Cardiac ventricle fibroblast (primary cell): ENCODE results near the gene ZNF366. TPM values are rescaled to one million over a fixed set of nuclear protein-coding genes. Genes with fewer than 3 reads are reported as not detected.

Source experiments
- total RNA-seq: library from RNA; depleted of rRNA; stranded (reverse); fragments of >200 nt; gene quantifications from 2 replicates; pipeline ENCODE4 v1.2.3, GENCODE V29; 2015

Gene ZNF366
- 0.44 and 0.88 TPM in 2 replicates for total RNA-seq

GRCh38 chr5:72507231-72507906, at the start of gene ZNF366:
ZNF366 (minus strand) TSS chr5:72507410; CDS start chr5:72461496, 45,914 bp downstream.

Other genes starting within 250 kb of the ZNF366 start
- gene MRPS27, start 187.2 kb downstream of the ZNF366 start, total RNA-seq: 60.2 and 62.3 TPM in 2 replicates
- 10.9 and 13.0 TPM in 2 replicates for gene PTCD2, start 187.0 kb downstream of the ZNF366 start, total RNA-seq